NCI-H1417 (cell line): ENCODE data around the gene UGT1A6.
"Not testable (repeated sequence)": the region's sequence is repeated elsewhere in the genome, so short reads cannot be mapped to it uniquely, and the experiment has no call there.

Experiments
- DNase-seq, 3 experiments: peaks; one replicate each; lab custom pipeline; 2025; lab: John Stamatoyannopoulos, UW

Gene UGT1A6

DNA sequence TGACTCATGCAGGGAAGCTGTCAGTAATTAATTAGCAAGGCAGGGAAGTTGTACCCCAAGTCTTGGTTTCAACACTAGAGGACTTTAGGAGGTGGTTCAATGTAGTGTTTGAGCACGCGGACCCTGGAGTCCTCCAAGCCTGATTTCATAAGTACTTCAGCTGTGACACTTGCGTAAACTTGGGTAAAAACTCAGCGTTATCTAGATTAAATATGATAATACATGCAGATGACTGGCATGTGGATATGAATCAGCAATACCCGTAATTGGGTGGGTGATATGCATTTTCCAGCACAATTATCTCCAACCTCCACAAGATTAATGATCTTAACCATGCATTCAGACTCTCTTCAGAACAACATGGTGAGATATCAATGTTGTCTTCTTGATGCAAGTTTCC is 5.8 kb upstream of the UGT1A6 start:
- DNase-seq: no peak

DNA sequence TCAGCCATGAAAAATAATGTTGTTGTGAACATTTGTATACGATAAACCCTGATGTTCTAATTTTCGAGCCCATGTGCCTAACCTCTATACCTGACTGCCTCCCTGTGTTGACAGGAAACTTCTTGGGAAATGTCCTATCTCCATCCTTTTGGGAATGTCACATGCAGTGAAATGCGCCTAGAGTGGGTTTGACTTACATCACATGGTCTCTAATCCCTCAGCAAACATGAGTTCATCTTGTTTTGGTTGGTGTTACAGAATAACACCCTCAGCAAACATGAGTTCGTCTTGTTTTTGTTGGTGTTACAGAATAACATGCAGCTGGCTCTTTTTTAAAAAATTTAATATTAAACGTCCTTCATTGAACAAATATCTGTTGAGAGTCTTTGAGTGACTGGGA is 4.3 kb upstream of the UGT1A6 start:
- no peak for DNase-seq

DNA sequence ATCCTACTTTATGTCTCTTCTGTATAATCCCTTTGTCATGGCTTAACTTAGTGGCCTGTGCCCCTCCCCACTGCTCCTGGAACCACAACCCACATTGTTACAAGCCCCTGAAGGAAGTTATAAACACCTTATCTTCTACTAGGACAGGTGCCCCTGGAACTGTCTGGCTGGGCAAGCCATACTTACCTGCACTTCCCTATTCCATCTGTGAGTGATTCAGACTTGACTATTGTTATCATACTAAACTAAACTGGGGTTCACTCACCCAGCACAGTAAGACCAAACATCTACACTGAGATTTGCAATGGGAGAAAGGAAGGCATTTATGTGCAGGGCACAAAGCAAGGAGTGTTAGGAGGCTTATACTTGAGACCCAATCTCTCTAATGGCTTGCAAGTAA is 3.7 kb upstream of the UGT1A6 start:
- no peak for DNase-seq

DNA sequence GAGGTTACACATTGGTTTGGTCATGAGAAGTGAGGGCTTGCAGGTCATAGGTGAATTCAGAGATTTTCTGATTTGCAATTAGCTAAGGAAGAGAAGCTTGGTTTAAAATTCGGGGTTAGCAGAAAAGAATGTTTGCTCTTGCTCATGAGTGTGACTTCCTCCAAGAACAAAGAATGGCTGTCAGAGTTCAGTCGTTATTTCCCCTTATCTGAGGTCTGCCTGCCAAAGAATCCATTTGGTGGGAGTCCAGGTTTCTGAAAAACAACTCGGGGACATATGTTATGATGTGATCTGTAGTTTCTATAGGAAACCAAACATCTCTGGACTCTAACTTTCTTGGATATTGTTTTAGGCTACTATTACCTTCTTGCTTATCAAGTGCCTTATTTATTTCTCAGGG is 3.2 kb upstream of the UGT1A6 start:
- no peak for DNase-seq

DNA sequence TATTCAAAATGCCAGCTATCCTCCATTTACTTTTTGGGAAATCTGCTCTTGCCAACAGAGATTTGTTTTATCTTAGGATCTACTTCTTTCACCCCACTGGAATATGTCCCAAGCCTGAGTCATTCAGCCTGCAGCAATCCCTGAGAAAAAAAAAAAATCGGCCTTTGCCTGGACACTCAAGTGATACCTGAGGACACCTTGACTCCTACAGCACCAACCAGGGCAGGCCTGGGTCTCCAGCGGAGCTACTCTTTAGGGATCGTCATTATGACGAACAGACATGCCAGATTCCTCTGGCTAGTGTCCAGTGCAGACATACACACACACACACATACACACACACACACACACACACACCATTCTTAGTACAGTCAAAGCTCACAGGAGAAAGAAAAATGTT is 2.2 kb upstream of the UGT1A6 start:
- DNase-seq: no peak

DNA sequence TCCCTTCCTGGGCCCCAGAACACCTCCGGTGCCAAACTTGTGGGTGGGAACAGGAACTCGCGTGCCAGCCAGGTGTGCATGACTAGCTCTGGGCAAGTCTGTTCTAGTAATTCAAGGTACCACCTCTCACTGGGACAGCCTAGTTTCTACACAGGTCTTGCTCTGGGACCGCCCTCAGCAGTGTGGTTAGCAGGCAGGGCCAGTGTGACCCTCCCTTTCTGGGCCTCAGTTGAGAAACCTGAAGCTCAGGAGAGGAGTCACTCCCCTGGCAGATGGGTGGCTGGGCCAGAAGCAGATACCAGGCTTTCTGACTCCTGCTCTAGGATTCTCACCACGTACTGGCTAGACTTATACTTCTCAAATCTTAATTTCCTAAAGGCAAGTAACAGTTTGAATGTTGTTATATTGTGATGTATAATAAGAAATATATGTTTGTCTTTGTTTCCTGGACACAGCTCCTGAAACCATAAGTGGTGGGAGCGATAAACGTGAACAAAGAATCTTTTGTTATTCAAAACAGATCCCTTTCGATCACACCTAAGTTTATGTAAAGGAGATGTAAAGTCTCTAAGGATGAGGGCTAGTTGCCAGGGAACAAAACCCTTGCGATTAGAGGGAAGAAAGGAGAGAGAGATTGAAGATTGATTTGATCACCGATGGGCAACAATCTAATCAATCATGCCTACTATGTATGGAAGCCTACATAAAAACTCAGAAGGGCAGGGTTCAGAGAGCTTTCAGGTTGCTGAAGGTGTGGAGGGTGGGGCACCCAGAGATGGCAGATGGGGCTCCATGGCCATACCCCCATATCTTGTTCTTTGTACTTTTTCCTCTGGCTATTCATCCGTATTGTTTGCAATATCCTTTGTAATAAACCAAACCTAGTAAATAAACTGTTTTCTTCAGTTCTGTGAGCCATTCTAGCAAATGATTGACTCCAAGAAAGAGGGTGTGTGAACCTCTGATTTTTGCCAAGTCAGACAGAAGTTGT is 952 bp upstream of the UGT1A6 start:
- DNase-seq: no peak

DNA sequence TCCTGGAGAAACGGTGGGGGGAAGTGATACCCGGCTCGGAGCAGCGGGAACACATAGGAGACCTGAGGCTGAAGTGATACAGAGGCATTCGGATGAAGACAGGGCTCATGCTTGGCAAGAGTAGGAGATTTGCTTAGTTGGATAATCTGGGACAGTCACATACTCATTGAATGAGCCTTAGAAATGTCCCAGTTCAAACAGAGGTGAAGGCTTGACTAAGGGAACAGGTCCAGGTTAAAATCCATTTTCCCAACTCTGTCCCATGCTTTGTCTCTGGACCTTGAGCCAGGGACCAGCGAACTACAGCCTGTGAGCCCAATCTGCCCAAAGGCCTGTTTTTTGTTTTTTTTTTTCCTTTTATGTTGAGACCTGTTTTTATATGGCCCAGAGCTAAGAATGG is 1.3 kb downstream of the UGT1A6 start:
- DNase-seq: no peak

DNA sequence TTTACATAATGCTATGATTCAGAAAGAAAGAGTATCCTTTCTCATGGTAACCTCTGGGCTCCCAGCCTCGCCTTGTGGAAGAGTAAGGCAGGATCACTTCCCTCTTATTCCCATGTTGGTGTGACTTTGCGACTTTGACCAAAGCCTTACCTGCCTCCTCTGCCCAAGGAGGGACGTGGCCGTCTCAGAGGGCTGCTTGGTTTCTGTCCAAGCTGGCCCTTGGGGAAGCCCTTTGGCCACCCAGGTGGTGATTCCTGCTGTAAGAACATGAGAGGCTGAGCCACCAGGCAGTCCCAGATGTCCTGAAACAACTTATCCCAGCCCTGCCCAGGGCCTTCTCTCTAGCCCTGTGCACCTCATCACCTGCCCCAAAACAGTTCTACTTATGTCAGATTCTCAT is 6.0 kb downstream of the UGT1A6 start:
- no peak for DNase-seq

DNA sequence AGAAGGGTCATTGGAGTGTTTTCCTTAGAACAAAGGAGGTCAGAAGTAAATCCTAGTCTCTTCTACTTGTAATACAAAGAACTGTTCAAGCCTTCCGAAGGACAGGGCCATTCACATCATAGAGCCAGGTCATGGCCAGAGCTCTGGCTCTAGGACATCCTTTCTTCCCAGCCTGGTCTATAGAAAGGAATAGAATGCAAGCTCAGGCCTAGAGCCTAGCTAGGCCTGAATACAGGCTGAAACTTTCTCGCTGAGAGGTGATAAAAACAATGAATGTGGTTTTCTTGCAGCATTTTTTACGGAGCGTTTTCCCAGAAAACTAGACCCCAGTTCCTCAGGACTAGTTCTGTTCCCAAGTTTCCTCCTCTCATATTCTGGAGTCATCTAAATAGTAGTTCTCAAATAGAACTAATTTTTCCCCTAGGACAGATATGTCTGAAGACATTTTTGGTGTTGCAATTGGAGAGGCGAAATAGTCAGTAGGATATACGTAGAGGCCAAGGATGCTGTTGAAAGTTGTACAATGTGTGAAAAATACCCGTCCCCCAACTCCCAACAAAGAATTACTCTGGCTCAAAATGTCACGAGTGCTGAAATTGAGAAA is 6.8 kb downstream of the UGT1A6 start:
- no peak for DNase-seq

DNA sequence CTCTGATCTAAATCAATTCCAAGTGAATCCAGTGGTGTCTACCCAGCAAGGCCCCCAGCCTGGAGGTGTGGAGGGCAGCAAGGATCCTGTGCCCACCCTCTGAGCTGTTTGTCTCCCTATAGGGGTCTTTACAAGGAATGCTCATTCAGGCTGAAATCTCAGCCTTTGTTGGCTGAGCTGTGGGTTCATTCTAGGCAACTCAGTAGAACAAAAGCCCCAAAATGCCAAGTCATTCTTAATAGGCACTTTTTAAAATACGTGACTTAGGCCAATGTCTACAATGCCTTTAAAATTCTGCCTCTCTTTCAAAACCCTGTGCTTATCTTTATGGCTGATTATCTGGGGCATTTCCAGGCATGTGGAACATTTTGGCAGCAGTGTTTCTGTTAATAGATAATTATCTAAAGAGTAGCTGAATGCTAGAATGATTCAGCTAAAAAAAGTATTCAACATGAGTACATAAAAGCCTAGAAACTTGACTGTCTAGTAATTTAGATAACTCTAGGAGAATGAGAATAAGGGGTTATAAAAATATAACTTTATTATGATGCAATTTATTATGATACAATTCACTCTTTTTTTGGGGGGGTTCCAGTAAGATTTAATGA is 7.4 kb downstream of the UGT1A6 start:
- no peak for DNase-seq

DNA sequence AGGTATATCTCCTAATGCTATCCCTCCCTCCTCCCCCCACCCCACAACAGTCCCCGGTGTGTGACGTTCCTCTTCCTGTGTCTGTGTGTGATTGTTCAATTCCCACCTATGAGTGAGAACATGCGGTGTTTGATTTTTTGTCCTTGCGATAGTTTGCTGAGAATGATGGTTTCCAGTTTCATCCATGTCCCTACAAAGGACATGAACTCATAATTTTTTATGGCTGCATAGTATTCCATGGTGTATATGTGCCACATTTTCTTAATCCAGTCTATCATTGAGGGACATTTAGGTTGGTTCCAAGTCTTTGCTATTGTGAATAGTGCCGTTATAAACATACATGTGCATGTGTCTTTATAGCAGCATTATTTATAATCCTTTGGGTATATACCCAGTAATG is 8.2 kb downstream of the UGT1A6 start:
- DNase-seq: not testable (repeated sequence)

DNA sequence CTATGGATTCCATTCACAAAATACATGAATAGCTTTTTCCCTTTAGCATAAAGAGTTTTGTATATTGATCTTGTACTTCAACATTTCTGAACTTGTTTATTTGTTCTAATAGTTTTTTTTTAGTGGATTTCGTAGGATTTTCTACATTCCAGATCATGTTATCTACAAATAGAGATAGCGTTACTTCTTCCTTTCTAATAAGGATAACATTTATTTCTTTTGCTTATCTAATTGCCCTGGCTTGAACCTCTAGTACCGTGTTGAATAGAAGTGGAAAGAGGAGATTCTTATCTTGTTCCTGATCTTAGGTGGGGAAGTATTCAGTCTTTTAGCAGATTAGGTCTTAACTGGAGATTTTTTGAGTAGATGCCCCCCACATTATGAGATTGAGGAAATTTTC is 9.5 kb downstream of the UGT1A6 start:
- DNase-seq: no peak

DNA sequence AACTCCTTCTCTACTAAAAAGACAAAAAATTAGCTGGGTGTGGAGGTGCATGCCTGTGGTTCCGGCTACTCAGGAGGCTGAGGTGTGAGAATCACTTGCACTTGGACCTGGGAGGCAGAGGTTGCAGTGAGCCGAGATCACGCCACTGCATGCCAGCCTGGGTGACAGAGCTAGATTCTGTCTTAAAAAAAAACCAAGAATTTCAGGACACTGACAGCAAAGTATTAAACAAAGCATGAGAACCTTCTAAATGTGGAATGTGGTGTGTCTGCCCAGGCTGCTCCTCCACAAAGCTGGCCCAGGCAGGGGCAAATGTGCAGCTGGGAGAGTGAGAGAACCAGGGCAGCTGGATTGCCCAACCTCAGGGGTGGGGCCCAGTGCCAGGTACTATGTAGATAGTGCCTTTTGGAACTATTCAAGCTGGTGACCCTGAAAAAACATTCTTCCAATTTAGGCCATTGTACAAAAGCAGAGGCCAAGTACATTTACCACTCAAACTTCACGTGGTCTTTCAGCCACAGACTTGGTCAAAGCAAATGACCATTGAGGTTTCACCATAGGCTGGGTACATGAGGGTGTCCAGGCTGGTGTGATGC is 13.3 kb downstream of the UGT1A6 start:
- DNase-seq: no peak

DNA sequence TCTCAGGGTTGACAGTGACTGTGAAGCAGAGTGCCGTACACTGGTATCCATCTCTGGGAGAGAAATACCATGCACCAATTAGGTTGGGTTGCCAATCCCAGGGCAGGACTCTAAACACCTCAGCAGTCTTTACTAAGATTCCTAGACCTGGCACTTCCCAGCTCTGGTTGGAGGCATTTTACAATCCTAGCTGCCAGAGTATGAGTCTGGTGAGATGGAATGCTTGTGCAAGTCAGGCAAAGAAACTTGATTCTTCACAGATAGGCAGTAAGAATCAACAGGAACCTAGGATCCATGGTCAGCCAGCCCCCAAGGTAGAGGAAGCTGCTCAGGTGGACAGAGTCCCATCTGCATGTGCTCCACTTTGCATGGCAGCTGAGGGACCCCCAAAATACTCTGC is 14.0 kb downstream of the UGT1A6 start:
- no peak for DNase-seq

DNA sequence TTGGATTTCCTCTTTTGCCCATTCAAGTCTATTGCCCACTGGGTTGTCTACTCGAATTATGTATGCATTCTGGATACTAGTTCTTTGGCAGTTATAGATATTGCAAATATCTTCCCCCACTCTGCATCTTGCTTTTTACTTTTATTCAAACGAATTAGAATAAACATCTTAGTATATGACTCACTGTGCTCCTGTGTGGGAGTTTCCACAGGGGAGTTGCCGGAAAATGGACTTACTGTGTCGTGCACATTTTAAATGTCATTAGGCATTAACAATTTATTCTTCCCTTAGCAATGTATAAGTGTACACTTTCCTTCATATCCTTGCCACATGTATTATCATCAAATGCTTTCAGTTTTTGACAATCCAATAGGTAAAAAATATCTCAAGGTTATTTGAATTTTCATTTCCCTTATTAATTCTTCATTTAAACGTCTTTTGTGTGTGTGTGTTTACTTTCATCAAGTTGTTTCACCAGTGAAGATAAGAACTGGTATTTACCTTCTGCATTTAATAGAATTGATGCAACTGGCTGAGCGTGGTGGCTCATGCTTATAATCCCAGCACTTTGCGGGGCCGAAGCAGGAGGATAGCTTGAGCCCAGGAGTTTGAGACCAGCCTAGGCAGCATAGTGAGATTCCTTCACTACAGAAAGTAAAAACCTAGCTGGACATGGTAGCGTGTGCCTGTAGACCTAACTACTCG is 15.4 kb downstream of the UGT1A6 start:
- no peak for DNase-seq

DNA sequence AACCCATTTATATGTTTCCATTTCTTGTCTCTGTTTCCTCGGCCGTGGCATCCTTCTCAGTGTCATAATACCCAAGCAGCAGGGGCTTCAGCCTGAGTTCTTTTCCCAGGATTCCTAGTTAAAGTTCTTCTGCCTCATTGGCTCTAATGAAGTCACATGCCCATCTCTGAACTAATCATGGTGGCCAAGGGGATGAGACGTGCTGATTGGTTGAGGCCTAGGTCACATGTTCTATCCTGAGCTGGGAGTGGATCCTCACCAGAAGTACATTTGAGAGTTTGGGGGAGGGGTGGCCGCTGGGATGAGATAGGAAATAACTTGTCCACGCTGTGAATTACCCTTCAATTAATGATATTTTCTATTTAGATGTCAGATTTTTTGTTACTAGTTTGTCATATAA is 16.3 kb downstream of the UGT1A6 start:
- no peak for DNase-seq

DNA sequence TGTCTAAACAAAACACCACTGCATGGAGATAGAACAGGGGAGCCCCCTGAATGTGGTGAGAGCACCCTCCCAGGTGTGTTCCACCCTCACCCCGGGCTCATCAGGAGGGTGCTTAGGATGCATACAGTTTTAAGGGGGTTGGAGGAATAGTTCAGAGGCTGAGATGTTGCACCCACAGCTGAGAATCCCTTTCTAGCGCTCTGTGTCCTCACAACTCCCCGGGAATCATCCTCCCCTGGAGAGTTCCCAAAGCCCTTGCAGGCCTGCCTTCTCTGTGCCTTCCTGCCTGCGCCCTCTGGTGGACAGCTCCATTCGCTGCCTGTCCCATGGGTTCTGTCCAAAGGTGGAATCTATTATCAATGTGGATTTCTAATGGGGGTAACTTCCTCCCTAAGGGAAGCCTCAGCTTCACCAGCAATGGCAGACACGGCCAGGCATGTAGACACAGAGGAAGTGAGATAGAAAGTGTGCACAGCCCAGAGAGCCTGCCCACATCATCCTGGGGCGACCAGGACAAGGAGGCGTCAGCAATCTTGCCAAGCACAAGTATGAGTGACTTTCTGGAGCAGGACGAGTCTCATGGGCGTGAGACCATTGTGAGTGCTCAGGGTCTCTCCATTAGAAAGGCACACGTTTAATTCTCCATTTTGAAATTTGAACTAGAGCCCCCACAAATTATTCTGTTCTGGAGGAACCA is 18.8 kb downstream of the UGT1A6 start:
- DNase-seq: peak; percentile 41 to 79 (median 54)

DNA sequence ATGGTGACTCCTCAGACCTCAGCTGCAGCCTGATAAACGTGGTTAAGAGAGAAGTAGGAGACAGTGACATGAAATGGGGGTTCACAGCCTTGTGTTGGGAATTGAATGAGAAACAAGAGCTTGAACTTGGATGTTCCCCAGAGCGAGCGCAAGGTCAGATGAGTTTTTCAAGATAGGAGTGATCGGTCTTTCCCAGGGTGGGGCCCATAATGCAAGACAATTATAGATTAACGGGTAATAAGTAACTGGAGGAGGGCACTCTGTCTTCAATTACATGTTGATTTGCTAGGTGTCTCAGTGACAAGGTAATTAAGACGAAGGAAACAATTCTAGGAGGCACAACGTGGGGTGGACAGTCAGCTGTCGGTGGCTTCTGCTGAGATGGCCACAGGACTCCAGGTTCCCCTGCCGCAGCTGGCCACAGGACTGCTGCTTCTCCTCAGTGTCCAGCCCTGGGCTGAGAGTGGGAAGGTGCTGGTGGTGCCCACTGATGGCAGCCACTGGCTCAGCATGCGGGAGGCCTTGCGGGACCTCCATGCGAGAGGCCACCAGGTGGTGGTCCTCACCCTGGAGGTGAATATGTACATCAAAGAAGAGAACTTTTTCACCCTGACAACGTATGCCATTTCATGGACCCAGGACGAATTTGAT is 20.0 kb downstream of the UGT1A6 start, which contains the start of gene UGT1A5:
Gene UGT1A5 (plus strand): TSS at position 297 of the 651 bp plus-strand sequence. CDS start 85 bp downstream, at position 382.
- no peak for DNase-seq

DNA sequence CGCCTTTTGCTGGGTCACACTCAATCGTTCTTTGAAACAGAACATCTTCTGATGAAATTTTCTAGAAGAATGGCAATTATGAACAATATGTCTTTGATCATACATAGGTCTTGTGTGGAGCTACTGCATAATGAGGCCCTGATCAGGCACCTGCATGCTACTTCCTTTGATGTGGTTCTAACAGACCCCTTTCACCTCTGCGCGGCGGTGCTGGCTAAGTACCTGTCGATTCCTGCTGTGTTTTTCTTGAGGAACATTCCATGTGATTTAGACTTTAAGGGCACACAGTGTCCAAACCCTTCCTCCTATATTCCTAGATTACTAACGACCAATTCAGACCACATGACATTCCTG is 20.5 kb downstream of the UGT1A6 start:
- no peak for DNase-seq

DNA sequence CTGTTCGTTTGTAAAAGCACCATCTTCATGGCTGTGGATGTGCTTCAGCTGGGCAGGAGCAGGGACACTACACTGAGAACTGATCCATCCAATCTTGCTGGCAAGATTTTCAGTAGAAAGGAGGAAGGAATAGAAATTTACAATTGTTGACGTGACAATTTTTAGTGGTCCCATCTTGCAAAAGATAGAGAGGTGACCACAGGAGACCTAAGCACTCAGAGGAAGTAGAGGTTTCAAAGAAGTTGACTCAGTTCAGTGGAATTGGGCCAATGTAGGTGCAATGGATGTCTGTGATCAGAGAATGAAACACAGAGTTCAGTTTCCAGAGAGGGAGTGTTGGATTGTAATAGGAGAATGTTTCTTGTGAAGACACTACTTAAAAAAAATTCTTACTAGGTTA is 21.4 kb downstream of the UGT1A6 start:
- no peak for DNase-seq

DNA sequence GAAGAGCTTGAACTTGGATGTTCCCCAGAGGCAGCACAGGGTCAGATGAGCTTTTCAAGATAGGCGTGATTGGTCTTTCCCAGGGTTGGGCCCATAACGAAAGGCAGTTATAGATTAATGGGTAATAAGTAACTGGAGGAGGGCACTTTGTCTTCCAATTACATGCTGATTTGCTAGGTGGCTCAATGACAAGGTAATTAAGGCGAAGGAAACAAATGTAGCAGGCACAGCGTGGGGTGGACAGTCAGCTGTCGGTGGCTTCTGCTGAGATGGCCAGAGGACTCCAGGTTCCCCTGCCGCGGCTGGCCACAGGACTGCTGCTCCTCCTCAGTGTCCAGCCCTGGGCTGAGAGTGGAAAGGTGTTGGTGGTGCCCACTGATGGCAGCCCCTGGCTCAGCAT is 25.9 kb downstream of the UGT1A6 start, which contains the start of gene UGT1A4:
Gene UGT1A4 (plus strand): TSS at position 185 of the 400 bp plus-strand sequence. CDS start 85 bp downstream, at position 270.
- DNase-seq: peak in 1 of 3 experiments; percentile 7
